ENCODE measurements around the gene WNT7B.

DNA sequence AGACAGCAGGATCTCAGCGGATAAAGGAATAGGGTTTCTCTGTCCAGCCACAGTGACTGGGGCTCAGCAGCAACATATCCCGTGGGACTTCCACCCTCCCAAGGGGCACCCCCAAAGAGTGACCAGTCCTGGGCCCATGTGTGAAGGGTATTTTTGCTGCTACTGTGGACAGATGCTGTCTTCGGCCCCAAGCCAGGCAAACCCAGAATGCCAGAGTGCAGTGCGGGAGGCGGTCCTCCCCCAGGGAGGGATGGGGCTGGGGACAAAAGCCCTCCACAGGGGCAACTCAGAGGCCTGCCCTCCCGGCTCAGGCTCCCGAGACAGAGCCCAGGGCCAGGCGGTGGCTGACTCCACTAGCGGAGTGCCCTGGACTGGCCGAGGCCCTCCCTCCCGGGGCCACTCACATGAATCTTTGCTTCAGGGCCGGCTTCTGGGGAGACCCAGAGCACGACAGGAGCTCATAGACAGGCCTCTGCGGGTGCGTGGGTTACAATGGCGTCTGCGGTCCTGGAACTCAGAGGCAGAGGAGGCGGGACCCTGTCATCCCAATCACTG lies 34.7 kb upstream of the WNT7B start:
- TF ChIP-seq, protein P1, sequence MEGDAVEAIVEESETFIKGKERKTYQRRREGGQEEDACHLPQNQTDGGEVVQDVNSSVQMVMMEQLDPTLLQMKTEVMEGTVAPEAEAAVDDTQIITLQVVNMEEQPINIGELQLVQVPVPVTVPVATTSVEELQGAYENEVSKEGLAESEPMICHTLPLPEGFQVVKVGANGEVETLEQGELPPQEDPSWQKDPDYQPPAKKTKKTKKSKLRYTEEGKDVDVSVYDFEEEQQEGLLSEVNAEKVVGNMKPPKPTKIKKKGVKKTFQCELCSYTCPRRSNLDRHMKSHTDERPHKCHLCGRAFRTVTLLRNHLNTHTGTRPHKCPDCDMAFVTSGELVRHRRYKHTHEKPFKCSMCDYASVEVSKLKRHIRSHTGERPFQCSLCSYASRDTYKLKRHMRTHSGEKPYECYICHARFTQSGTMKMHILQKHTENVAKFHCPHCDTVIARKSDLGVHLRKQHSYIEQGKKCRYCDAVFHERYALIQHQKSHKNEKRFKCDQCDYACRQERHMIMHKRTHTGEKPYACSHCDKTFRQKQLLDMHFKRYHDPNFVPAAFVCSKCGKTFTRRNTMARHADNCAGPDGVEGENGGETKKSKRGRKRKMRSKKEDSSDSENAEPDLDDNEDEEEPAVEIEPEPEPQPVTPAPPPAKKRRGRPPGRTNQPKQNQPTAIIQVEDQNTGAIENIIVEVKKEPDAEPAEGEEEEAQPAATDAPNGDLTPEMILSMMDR (IDR thresholded peaks at IDR 0.05): no peak
- TF ChIP-seq POLR2A (IDR thresholded peaks at IDR 0.05) (no peak), POLR2AphosphoS5 (IDR thresholded peaks at IDR 0.05) (no peak)
